ENCODE data around the gene OR5M8. TPM values are rescaled to one million over a fixed set of nuclear protein-coding genes. Genes with fewer than 3 reads are reported as not detected.

OR5M8 gene
- total RNA-seq = not detected in 2 replicates

DNA sequence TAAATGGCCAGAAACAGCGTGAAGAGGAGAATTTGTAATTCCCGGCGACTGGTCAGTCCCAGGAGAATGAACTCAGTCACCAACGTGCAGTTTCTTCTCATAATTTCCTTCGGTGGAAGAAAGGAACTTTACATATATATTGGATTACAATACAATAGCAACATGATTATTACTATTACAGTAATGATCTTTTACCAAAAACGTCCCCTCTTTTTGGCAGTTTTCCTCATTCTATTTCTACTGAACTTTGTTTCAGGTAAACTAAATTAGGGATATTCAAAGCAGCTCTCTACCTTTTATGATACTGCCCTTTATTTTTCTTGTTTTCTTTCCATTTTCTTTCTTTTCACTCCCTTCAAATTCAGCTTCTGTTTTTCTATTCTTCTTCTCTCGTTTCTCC, at the start of gene OR5M8:
TSS of gene OR5M8 (minus strand) at position 101 of the 400 bp plus-strand sequence. CDS start at position 101, 0 bp downstream.

DNA sequence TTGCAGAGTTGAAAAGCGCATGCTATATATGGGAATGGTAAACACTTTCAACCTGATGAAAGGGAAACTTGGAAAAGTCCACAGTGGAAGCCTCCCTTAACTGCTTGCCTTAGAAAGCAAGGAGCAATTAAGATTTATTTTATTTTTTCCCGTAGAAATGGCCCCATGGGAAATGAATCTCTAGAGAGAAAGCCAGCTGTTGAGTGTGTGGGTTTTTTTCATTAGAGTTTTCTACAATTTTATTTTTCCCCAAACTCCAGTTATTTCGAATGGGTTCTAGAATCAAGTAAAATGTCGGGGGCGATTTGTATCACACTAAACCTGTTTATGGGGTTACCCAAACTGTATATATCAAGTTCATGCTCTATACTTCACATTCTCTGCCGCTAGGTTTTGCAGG, 17.9 kb downstream of the OR5M8 start, which contains the start of gene OR5M3:
TSS of gene OR5M3 (minus strand) at position 101 of the 400 bp plus-strand sequence. CDS start 2,855 bp downstream, outside the sequence.

Other genes starting within 250 kb of the OR5M8 start
- gene OR5T3, start 239.1 kb downstream of the OR5M8 start, total RNA-seq = not detected in 2 replicates
- not detected in 2 replicates for gene OR5T1, start 217.2 kb downstream of the OR5M8 start, total RNA-seq
- not detected in 2 replicates for gene OR8H1, start 199.1 kb downstream of the OR5M8 start, total RNA-seq
- gene OR8K3, start 176.2 kb downstream of the OR5M8 start, total RNA-seq = not detected in 2 replicates
- gene OR8K1, start 145.3 kb downstream of the OR5M8 start, total RNA-seq = not detected in 2 replicates
- not detected in 2 replicates for gene OR8J1, start 137.1 kb downstream of the OR5M8 start, total RNA-seq
- not detected in 2 replicates for gene OR8U1, start 115.7 kb downstream of the OR5M8 start, total RNA-seq
- gene OR5AL1, start 78.7 kb downstream of the OR5M8 start, total RNA-seq = not detected in 2 replicates
- gene OR5M3, start 18.0 kb downstream of the OR5M8 start, total RNA-seq = not detected in 2 replicates
- not detected in 2 replicates for gene OR5M11, start 51.9 kb upstream of the OR5M8 start, total RNA-seq
- not detected in 2 replicates for gene OR5M10, start 86.4 kb upstream of the OR5M8 start, total RNA-seq
- gene OR5M1, start 123.5 kb upstream of the OR5M8 start, total RNA-seq = not detected in 2 replicates
- not detected in 2 replicates for gene OR5AP2, start 151.1 kb upstream of the OR5M8 start, total RNA-seq
- gene OR5AR1, start 172.3 kb upstream of the OR5M8 start, total RNA-seq = not detected in 2 replicates
- not detected in 2 replicates for gene OR9G1, start 207.7 kb upstream of the OR5M8 start, total RNA-seq